Calu3 (cell line): ENCODE measurements around the gene PHYHIPL. TPM values are rescaled to one million over a fixed set of nuclear protein-coding genes. Genes with fewer than 3 reads are reported as not detected.

Experiments
- BruUV-seq: library from RNA; stranded (reverse); fragments of 400-500 nt; replicated peaks from 2 replicates; lab custom pipeline; 2021; lab: Mats Ljungman, UMichigan
- CTCF ChIA-PET: fragments of 300-600 bp; sonication (Branson Sonifier 250); formaldehyde crosslinking; loops from one replicate; lab custom pipeline; 2022; ENCODE audit warnings: antibody characterized with exemption; lab: Charles Lee
- DNase-seq: peaks from one replicate; pipeline ENCODE4 v3.0.0; 2022
- H3K27ac Mint-ChIP-seq: one replicate; pipeline ENCODE4 v1.8.0; 2022; ENCODE audit warnings: mixed read lengths; ENCODE audit not compliant: unreplicated experiment
- H3K27me3 Mint-ChIP-seq: one replicate; pipeline ENCODE4 v1.8.0; 2022; ENCODE audit warnings: mixed read lengths; ENCODE audit not compliant: unreplicated experiment
- H3K36me3 Mint-ChIP-seq: one replicate; pipeline ENCODE4 v1.8.0; 2022; ENCODE audit warnings: mild to moderate bottlenecking, moderate library complexity, mixed read lengths; ENCODE audit not compliant: insufficient read depth, unreplicated experiment
- H3K4me1 Mint-ChIP-seq: one replicate; pipeline ENCODE4 v1.8.0; 2022; ENCODE audit warnings: mild to moderate bottlenecking, low read depth, mixed read lengths; ENCODE audit not compliant: unreplicated experiment
- H3K4me3 Mint-ChIP-seq: one replicate; pipeline ENCODE4 v1.8.0; 2022; ENCODE audit warnings: mild to moderate bottlenecking, low read depth, moderate library complexity, mixed read lengths; ENCODE audit not compliant: unreplicated experiment
- H3K9me3 Mint-ChIP-seq: one replicate; pipeline ENCODE4 v1.8.0; 2022; ENCODE audit warnings: low read depth, mixed read lengths; ENCODE audit not compliant: unreplicated experiment
- intact Hi-C: fragments of 100-400 bp; cut with micrococcal nuclease; formaldehyde crosslinking; loops from one replicate; pipeline ENCODE4 v1.10.0; 2022; ENCODE audit not compliant: unreplicated experiment
- total RNA-seq: library from RNA; stranded (reverse); gene quantifications from 2 replicates; pipeline ENCODE4 v1.2.3, GENCODE V29; 2022
- TF ChIP-seq, protein P1 (sequence below): fragments of 200-600 bp; IDR thresholded peaks from one replicate; pipeline ENCODE4 v1.8.0; 2022; ENCODE audit warnings: antibody characterized with exemption; ENCODE audit not compliant: unreplicated experiment

The PHYHIPL gene
- total RNA-seq, 1 experiment from 2014 or later, result not detected

DNA sequence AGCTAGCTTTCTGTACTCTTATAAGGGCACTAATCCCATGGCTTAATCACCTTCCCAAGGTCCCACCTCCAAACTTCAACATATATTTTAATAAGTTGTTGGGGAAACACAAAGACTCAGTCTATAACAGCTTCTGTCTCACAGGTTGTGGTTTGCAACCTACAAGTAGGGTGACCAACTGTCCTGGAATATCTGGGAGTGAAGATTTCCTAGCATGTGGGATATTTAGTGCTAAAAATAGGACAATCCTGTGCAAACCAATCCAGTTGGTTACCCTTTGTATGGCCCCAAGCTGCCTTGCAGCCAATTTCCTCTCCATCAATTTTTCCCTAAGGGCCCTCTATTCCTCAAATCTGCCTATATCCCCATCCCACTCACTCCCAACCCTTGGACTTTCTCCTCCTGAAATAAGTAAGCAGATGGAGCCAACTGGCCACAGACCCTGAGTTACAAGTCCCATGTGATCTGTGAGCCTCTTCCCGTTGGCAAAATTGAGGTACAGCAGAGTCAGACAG, 103.6 kb downstream of the PHYHIPL start:
- CTCF ChIA-PET, result no interaction called here
- Mint-ChIP-seq H3K27me3 (peaks cover 100% of the 10 kb centered on the region), H3K4me1 (no peaks in the 10 kb centered on the region), H3K9me3 (no peaks in the 10 kb centered on the region), H3K4me3 (no peak overlapping the region), H3K36me3 (no peaks in the 10 kb centered on the region), H3K27ac (no peak overlapping the region)
- TF ChIP-seq, protein P1, sequence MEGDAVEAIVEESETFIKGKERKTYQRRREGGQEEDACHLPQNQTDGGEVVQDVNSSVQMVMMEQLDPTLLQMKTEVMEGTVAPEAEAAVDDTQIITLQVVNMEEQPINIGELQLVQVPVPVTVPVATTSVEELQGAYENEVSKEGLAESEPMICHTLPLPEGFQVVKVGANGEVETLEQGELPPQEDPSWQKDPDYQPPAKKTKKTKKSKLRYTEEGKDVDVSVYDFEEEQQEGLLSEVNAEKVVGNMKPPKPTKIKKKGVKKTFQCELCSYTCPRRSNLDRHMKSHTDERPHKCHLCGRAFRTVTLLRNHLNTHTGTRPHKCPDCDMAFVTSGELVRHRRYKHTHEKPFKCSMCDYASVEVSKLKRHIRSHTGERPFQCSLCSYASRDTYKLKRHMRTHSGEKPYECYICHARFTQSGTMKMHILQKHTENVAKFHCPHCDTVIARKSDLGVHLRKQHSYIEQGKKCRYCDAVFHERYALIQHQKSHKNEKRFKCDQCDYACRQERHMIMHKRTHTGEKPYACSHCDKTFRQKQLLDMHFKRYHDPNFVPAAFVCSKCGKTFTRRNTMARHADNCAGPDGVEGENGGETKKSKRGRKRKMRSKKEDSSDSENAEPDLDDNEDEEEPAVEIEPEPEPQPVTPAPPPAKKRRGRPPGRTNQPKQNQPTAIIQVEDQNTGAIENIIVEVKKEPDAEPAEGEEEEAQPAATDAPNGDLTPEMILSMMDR, result no peak
- intact Hi-C loops, result no loop called here
- BruUV-seq, result no TSS peak
- DNase-seq, result no peak

DNA sequence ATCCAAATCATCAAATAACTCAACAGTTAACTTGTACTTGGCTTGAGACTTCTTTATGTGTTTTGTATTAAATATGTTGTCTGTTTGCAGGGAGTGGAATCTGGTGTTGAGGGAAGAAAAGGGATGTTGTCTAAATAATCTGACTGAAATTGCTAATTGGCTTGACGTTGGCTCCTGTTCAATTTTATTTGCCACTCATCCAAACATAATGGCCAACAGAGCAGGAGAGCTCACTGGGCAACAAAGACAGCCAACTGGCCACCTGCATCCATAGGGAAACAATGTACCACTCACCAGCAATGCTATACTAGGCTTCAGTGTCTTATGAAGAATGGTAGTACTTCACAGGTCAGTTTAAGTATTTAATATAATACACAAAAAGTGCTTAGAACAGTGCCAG, 105.4 kb downstream of the PHYHIPL start:
- Mint-ChIP-seq H3K27ac (no peak overlapping the region), H3K9me3 (no peaks in the 10 kb centered on the region), H3K4me1 (no peaks in the 10 kb centered on the region), H3K27me3 (peaks cover 91% of the 10 kb centered on the region), H3K4me3 (no peak overlapping the region), H3K36me3 (no peaks in the 10 kb centered on the region)
- intact Hi-C loops, result no loop called here
- DNase-seq, result no peak
- CTCF ChIA-PET, result interaction anchor here (0.5 kb wide), 1 partner anchor 1298 kb away, joined by 3 read pairs; no protein-coding TSS in a partner anchor
- TF ChIP-seq, protein P1, result no peak
- BruUV-seq, result no TSS peak

DNA sequence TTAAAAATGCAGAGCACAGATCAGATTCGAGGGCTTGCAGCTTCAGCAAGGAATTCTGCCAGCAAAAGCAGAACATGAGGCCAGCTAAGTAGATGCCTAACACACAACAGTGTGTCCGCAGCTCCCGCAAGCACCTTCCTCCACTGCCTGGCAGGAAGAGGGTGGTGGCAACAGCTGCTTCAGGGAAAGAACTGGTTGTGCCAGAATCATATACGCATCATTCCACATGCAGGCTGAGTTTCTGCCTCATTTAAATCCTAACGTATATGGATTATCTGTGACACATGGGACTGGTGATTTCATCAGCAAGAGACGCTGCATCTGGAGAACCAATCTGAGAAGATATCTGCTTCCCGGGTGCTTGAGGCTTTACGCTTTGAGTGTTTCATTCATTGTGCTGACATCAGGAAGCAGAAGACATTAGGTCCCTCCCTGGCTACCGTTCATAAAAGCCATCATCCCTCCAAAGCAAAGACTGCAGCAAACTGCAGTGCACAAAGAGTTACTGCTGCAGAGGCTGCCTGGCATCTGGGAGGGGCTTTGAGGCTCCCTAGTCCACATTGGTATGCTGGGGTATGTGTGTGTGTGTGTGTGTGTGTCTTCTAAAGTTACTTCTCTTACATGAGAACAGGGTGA, 107.1 kb downstream of the PHYHIPL start:
- H3K27me3 Mint-ChIP-seq, result peaks cover 84% of the 10 kb centered on the region
- no peak for DNase-seq
- H3K9me3 Mint-ChIP-seq, result no peaks in the 10 kb centered on the region
- TF ChIP-seq, protein P1, result no peak
- CTCF ChIA-PET, result no interaction called here
- no peaks in the 10 kb centered on the region for H3K4me1 Mint-ChIP-seq
- intact Hi-C loops, result no loop called here
- no peak overlapping the region for H3K4me3 Mint-ChIP-seq
- H3K27ac Mint-ChIP-seq, result no peak overlapping the region
- H3K36me3 Mint-ChIP-seq, result no peaks in the 10 kb centered on the region
- BruUV-seq, result no TSS peak

DNA sequence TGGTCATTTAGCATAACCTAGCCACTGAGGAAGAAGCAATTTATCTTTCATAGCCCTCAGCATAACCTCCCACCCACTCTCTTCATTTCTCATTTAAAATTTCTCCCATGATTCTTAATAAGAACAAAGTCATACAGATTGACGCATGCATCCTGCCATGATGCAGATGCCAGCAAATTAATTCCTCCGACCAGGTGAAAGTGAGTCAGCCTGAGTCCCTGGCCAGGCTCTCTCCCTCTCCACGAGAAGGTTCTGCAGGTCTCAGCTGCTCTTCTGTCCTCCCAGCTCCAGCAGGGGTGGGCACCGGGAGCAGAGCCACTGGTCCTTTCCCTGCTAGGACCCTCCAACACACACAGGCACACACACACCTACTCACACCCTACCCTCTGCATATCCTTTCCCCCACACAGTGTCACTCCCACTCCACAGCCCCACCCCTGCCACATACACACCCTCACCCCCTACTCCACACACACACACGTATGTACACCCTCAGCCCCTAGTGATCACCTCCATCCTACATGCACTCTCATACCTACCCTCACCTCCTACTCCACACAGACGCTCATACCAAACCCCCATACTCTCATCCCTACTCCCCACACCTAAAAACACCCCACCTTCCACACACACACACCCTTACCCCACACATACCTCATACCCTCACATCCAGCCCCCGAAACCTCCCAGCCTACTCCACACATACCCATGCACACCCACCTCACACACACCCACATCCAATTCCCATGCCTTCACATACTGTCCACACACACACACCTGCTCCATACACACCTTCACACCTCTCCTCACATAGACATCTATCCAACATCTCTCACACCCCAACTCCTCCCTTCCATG, 107.9 kb downstream of the PHYHIPL start:
- Mint-ChIP-seq H3K9me3 (no peaks in the 10 kb centered on the region), H3K4me1 (no peaks in the 10 kb centered on the region), H3K4me3 (no peak overlapping the region), H3K27ac (no peak overlapping the region), H3K36me3 (no peaks in the 10 kb centered on the region), H3K27me3 (peaks cover 84% of the 10 kb centered on the region)
- no TSS peak for BruUV-seq
- TF ChIP-seq, protein P1, result no peak
- intact Hi-C loops, result no loop called here
- CTCF ChIA-PET, result no interaction called here
- no peak for DNase-seq
